ENCODE results near the gene CARMIL1.

DNA sequence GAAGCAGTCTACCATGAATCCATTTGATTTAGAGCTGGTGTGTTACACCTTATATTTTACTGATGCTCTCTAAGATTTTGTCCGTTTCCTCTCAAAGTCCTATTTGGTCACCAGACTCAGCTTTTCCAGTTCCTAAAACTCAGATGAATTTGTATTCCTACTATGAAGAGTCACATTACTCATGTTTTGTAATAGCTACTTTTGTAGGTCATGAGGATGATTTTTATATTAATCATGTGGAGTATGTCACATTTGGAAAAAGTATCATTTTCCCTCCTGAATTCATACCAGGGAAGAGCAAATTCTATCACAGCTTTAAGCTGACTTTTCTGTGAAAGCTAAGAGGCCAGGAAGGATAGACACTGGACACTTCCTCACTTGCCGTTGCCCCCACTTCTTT is 232.2 kb downstream of the CARMIL1 start:
- TF ChIP-seq POLR2A (IDR thresholded peaks at IDR 0.05; ENCODE audit: low read length) = no peak
- TF ChIP-seq GATA1 (IDR thresholded peaks at IDR 0.05; ENCODE audit: low read depth, low read length) = no peak
